ENCODE data around the gene RGS6. TPM values are rescaled to one million over a fixed set of nuclear protein-coding genes. Genes with fewer than 3 reads are reported as not detected.

The RGS6 gene
- total and polyA plus RNA-seq, 8 donors, result 0.12 to 4.1 (median 2.8) TPM

DNA sequence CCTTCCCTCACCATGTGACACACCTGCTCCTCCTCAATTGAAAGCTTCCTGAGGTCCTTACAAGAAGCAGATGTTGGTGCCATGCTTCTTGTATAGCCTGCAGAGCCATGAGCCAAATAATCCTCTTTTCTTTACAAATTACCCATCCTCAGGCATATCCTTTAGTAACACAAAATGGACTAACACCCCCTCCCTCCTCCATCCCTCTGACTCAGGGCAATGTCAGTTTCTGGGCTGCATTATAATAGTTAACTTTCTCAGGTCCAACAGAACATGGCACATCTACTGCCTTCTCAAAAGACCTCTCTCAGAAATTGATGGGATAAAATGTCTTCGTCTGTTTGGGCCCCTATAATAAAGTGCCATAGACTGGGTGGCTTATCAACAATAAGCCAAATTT lies 674.6 kb downstream of the RGS6 start:
- TF ChIP-seq, protein P1, sequence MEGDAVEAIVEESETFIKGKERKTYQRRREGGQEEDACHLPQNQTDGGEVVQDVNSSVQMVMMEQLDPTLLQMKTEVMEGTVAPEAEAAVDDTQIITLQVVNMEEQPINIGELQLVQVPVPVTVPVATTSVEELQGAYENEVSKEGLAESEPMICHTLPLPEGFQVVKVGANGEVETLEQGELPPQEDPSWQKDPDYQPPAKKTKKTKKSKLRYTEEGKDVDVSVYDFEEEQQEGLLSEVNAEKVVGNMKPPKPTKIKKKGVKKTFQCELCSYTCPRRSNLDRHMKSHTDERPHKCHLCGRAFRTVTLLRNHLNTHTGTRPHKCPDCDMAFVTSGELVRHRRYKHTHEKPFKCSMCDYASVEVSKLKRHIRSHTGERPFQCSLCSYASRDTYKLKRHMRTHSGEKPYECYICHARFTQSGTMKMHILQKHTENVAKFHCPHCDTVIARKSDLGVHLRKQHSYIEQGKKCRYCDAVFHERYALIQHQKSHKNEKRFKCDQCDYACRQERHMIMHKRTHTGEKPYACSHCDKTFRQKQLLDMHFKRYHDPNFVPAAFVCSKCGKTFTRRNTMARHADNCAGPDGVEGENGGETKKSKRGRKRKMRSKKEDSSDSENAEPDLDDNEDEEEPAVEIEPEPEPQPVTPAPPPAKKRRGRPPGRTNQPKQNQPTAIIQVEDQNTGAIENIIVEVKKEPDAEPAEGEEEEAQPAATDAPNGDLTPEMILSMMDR (IDR thresholded peaks at IDR 0.05), result no peak

DNA sequence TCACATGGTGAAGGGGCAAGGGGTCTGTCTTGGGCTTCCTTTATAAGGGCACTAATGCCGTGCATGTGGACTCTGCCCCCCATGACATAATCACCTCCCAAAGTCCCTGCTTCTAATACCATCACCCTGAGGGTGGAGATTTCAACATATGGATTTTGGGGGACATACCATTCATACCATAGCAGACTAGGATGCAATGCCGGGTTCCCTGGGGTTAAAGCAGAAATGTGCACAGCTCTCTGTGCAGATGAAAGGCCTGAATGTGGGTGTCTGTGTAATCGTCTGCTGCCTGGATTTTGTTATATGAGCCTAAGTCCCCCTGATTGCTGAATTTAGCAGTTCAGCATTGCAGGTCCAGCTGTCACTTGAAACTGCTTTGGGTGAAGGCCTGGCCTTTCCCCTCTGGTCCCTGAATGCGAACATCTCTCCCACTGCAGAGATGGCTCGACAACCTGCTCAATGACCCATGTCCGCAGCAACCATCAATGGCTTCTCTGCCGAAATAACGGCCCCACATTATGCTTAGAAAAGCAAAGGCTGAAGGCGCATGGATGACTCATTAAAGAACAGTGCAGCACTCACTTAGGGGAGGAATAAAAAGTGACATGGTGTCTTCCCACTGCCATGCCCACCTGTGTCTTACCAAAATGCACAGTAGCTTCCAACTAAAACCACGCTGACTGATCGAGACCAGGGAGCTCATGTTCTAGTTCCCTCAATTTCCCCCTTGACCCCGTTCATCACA lies 675.3 kb downstream of the RGS6 start:
- Histone ChIP-seq H3K27ac (no peak overlapping the region), H3K4me3 (no peak overlapping the region), H3K4me1 (no peaks in the 10 kb centered on the region), H3K9me3 (no peaks in the 10 kb centered on the region), H3K27me3 (no peaks in the 10 kb centered on the region), H3K36me3 (no peaks in the 10 kb centered on the region)
- ATAC-seq (no peak), DNase-seq (no peak)
- TF ChIP-seq, protein P1 (IDR thresholded peaks at IDR 0.05), result no peak
- intact Hi-C loops (cut with DNase I), result no loop called here

More for the DNA sequence above, 674.6 kb downstream of the RGS6 start:
- Histone ChIP-seq H3K4me1 (no peaks in the 10 kb centered on the region), H3K36me3 (no peaks in the 10 kb centered on the region), H3K9me3 (no peaks in the 10 kb centered on the region), H3K4me3 (no peak overlapping the region), H3K27me3 (no peaks in the 10 kb centered on the region), H3K27ac (no peak overlapping the region)
- intact Hi-C loops (cut with DNase I), result no loop called here
- ATAC-seq (no peak), DNase-seq (no peak)

DNA sequence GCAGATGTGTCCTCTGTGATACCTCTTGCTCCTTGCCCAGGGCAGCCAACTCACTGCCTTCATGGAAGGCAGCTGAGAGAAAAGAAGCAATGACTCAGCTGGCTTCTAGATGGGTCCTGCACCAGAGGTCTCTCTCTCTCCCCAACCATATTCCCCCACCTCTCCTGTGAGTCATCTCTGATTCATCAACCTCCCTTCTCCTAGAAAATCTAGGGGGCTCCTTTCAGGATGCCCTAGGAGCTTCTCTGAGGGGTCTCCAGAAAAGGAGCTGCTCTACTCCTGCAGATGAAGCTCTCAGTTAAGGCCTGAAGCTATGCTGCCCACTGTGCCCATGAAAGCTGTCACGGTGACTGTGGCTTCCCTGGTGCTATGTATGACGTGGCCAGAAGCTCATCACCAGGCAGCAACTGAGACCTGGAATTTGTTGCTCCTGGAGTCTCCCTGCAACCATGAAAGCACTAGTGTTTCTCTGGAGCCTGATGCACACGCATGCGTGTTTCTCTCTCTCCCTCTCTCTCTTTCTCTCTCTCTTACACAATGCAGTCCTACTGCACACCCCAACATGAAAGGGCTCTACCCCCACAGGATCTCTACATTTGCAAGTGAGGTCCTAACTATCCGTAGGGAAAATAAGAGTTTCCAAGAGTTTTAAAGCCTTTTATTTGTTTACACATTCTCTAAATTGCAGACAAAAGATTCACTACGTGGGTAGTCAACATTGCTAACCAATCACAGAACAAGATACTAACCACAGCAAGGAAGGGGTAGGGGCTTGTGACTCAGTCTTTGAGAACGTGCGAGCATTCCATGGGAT lies 676.4 kb downstream of the RGS6 start:
- H3K4me1 ChIP-seq, result no peaks in the 10 kb centered on the region
- no peaks in the 10 kb centered on the region for H3K27me3 ChIP-seq
- H3K27ac ChIP-seq, result no peak overlapping the region
- H3K36me3 ChIP-seq, result no peaks in the 10 kb centered on the region
- H3K9me3 ChIP-seq, result no peaks in the 10 kb centered on the region
- peak; percentile 36 for ATAC-seq
- TF ChIP-seq, protein P1 (IDR thresholded peaks at IDR 0.05), result no peak
- DNase-seq, result no peak
- H3K4me3 ChIP-seq, result no peak overlapping the region
- intact Hi-C loops (cut with DNase I), result no loop called here

DNA sequence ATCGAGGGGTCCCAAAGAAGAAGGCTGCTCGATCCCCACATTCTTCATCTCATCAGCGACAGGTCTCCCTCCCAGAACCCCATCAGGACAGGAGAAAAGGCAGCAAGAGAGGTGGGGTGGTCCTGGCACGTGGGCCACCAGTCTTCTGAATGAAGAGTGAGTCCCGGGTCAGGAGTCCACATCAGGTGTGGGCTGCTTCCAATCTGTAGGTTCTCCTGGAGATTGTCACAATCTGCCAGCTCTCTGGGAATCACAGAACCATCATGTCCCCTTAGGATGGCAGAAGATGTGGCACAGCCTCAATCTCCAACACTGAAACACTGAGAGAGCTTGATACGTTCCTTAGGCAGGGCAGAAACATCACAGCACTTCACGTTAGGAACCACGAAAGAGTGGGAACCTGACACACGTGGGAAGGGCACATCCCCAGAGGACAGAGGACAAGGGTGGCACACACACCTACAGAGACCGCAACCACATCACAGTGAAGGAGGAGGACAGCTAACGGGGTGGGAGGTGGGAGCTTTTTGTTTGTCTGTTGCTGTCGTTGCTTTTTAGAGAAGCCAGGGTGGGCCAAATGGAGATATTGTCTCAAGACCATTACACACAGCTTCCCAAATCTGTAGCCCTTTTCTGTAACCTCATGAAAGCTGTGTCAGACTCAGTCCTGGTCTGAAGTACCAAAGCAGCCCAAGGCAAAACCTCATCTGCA lies 677.1 kb downstream of the RGS6 start:
- ATAC-seq (no peak), DNase-seq (no peak)
- no peak overlapping the region for H3K4me3 ChIP-seq
- H3K27ac ChIP-seq, result no peak overlapping the region
- TF ChIP-seq, protein P1 (IDR thresholded peaks at IDR 0.05), result no peak
- no peaks in the 10 kb centered on the region for H3K27me3 ChIP-seq
- intact Hi-C loops (cut with DNase I), result no loop called here
- H3K9me3 ChIP-seq, result no peaks in the 10 kb centered on the region
- no peaks in the 10 kb centered on the region for H3K36me3 ChIP-seq
- H3K4me1 ChIP-seq, result no peaks in the 10 kb centered on the region

Data from left lung (tissue), 10 donors.